ENCODE data around the gene ST6GALNAC5.

DNA sequence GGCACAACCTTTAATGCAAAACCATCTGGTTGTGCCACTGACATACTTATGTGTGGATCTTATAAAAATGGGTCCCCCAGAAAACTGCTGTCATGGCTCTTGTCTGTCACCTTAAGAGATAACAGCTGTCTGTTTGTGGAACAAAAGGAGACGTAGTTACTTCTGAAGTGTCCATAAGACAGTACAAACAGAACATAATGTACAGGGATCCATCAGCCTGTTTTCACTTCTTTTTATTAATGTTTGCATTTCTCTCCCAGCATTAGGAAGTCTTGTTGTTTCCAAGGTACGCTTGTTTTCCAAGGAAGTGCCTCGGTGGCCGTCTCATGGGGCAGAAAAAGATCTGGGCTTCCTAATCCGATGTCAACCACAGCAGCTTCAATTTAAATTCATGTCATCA lies 11.2 kb upstream of the ST6GALNAC5 start:
- TF ChIP-seq POLR2A (IDR thresholded peaks at IDR 0.05) = no peak
- no peak for TF ChIP-seq CTCF (IDR thresholded peaks at IDR 0.05)
